ENCODE data around the gene ZFP69B. TPM values are rescaled to one million over a fixed set of nuclear protein-coding genes. Genes with fewer than 3 reads are reported as not detected.

Gene ZFP69B
- total RNA-seq: 1 to 10 TPM; 1.9 to 5.0 (median 2.6) TPM
- polyA plus RNA-seq: 1 to 10 TPM in 1 of 3 donors, under 1 TPM in 2; 0.80 to 1.0 (median 0.96) TPM
- long read RNA-seq, donor 1: 0 reads
- long read RNA-seq, donor 2, partial matches to known transcripts: 0 of 1 reads
- long read RNA-seq, donor 2, other reads (novel, unspliced or antisense): 0 of 1 reads

DNA sequence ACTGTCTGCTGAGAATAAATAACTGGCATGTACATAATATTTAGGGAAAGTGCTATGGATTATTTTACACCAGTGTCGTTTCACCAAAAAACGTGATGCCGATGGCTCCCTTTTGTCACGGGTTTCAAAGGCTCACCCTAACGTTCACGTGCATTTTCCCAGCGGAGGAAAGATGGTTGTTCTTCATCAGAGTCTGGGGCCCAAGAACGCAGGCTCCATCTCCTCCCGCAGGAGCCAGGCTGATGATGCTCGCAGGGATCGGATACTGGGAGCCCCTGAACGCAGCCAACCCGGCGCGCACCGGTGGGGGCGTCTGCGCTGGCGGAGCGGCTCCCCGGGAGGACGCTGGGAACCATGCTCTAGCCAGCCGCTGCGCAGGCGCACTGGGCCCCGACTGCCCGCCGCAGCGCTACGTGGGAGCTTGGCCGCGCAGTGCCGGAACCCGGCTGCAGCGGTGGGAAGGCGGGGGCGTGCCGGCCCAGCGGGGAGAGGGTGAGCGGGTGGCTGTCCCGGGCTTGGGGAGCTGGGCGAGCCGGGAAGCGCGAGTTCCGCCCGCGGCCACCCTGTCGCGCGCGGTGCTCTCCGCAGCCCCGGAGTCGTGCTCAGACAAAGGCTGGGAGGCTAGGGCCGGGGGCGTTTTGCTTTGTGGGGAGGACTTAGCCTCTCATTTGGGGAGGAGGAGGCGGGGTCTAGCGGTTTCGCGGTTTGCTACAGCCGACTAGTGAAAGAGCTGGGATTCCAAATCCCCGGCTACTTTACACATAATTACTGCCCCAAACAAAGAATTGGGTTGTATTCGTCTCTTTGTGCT lies at the start of gene ZFP69B:
ZFP69B (plus strand) TSS at position 793 of the 811 bp plus-strand sequence. CDS start 486 bp downstream, outside the sequence.
- Histone ChIP-seq H3K9me3 (peaks cover 0 to 65% (median 51%) of the 10 kb centered on the region in 8 donors), H3K27me3 (replicated peaks in 1 of 7) (no peaks in the 10 kb centered on the region), H3K4me3 (peak within 1 kb of the TSS; percentile 63 to 83 (median 72)), H3K36me3 (peaks cover 0 to 18% (median 0%) of the 10 kb centered on the region in 6 donors), H3K27ac (peak within 1 kb of the TSS; percentile 61 to 88 (median 82)), H3K4me1 (peaks cover 6 to 25% (median 17%) of the 10 kb centered on the region in 6 donors)
- intact Hi-C loops (cut with DNase I; ENCODE audit: low total_unique reads): no loop called here
- WGBS, 5 donors: 0 to 1% (median 0%) methylated on average over 36 to 64 of the region's 64 CpGs
- DNase-seq: peak; percentile 97
- TF ChIP-seq, protein P1, sequence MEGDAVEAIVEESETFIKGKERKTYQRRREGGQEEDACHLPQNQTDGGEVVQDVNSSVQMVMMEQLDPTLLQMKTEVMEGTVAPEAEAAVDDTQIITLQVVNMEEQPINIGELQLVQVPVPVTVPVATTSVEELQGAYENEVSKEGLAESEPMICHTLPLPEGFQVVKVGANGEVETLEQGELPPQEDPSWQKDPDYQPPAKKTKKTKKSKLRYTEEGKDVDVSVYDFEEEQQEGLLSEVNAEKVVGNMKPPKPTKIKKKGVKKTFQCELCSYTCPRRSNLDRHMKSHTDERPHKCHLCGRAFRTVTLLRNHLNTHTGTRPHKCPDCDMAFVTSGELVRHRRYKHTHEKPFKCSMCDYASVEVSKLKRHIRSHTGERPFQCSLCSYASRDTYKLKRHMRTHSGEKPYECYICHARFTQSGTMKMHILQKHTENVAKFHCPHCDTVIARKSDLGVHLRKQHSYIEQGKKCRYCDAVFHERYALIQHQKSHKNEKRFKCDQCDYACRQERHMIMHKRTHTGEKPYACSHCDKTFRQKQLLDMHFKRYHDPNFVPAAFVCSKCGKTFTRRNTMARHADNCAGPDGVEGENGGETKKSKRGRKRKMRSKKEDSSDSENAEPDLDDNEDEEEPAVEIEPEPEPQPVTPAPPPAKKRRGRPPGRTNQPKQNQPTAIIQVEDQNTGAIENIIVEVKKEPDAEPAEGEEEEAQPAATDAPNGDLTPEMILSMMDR (IDR thresholded peaks at IDR 0.05 in 8 of 11, conservative IDR thresholded peaks at IDR 0.05 in 3 of 11): peak in 2 of 11 experiments; percentile 16 to 22
- TF ChIP-seq POLR2AphosphoS5 (IDR thresholded peaks at IDR 0.05): peak; percentile 88 to 91 (median 88)
- TF ChIP-seq POLR2A (IDR thresholded peaks at IDR 0.05): no peak

DNA sequence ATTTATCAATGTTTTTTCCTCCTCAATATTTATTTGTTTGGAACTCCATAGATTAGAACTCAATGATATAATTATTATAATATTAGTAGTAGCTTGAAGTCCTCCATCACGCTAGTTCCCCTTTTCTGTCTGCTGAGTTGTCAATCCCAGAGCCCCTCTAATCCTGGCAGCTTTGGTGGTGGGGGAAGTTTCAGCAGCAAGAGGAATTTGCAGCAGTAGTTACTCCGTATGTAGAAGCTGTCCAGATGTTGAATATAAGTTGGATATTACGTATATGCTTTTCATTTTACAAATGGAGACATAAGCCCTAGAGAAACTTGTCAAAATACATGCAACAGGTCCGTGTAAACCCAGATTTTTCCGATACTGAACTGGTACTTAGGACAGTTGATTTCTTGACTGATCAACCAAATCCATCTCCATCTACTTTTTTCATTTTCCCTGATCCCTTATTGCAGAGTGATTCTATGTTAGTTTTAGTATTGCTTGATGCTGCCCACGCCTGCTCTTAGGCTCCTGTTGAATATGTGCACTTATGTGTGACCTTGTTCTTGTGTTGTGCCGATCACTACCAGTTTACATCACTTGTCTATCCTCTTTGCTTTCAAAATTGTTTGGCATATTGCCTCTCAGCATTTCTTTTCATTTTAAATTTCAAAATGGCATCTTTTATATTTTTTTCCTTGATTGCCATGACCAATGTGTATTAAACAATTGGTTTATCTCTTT lies 48.6 kb upstream of the ZFP69B start:
- peak overlapping the region in 1 of 8 donors; percentile 42 for H3K4me3 ChIP-seq
- H3K9me3 ChIP-seq: no peaks in the 10 kb centered on the region
- TF ChIP-seq POLR2AphosphoS5 (IDR thresholded peaks at IDR 0.05): peak in 1 of 3 donors; percentile 79
- TF ChIP-seq, protein P1 (IDR thresholded peaks at IDR 0.05 in 8 of 11, conservative IDR thresholded peaks at IDR 0.05 in 3 of 11): no peak
- no peaks in the 10 kb centered on the region for H3K27me3 ChIP-seq (replicated peaks in 1 of 7)
- peaks cover 54 to 98% (median 93%) of the 10 kb centered on the region in 6 donors for H3K4me1 ChIP-seq
- H3K27ac ChIP-seq: peak overlapping the region; percentile 23 to 100 (median 98)
- DNase-seq: no peak
- WGBS, 5 donors: 49 to 60% (median 56%) methylated on average over 7 of the region's 7 CpGs
- intact Hi-C loops (cut with DNase I; ENCODE audit: low total_unique reads): no loop called here
- H3K36me3 ChIP-seq: peaks cover 0 to 45% (median 3%) of the 10 kb centered on the region in 6 donors

GRCh38 chr1:40404670-40405462 lies 45.4 kb upstream of the ZFP69B start:
- peaks cover 0 to 68% (median 27%) of the 10 kb centered on the region in 6 donors for H3K36me3 ChIP-seq
- TF ChIP-seq, protein P1 (IDR thresholded peaks at IDR 0.05 in 8 of 11, conservative IDR thresholded peaks at IDR 0.05 in 3 of 11): peak; percentile 72 to 91 (median 89)
- TF ChIP-seq POLR2A (IDR thresholded peaks at IDR 0.05) (no peak), POLR2AphosphoS5 (IDR thresholded peaks at IDR 0.05) (peak; percentile 28 to 48 (median 42))
- H3K4me3 ChIP-seq: peak overlapping the region in 1 of 8 donors; percentile 32
- WGBS, 5 donors: 49 to 56% (median 50%) methylated on average over 11 of the region's 11 CpGs
- peaks cover 28 to 91% (median 61%) of the 10 kb centered on the region in 6 donors for H3K4me1 ChIP-seq
- intact Hi-C loops (cut with DNase I; ENCODE audit: low total_unique reads): loop anchor here (5.0 kb wide), 1 partner anchor 253 kb away; no protein-coding TSS in a partner anchor
- no peaks in the 10 kb centered on the region for H3K27me3 ChIP-seq (replicated peaks in 1 of 7)
- H3K27ac ChIP-seq: peak overlapping the region; percentile 37 to 100 (median 83)
- H3K9me3 ChIP-seq: no peaks in the 10 kb centered on the region
- DNase-seq: no peak
